Left ventricle myocardium superior (tissue), 1 donor: ENCODE measurements around the gene LGALS8. TPM values are rescaled to one million over a fixed set of nuclear protein-coding genes. Genes with fewer than 3 reads are reported as not detected.
"Not testable (repeated sequence)": the region's sequence is repeated elsewhere in the genome, so short reads cannot be mapped to it uniquely, and the experiment has no call there.

Source experiments
- ATAC-seq: fragments of 200-7000 bp; cut with Tn5 transposase; one replicate; pipeline ENCODE4 v1.9.1; 2020; ENCODE audit warnings: mild to moderate bottlenecking, moderate library complexity
- DNase-seq: peaks from one replicate; pipeline ENCODE4 v3.0.0-alpha.2; 2020
- intact Hi-C: fragments of 100-400 bp; cut with micrococcal nuclease; formaldehyde crosslinking; loops from one replicate; pipeline ENCODE4 v1.11.0; 2022
- total RNA-seq: library from RNA; stranded (reverse); fragmentation: NEBNext Ultra II Directional; extraction: Animal tissue kit (Norgen Biotek cat#: 25700); gene quantifications from one replicate; pipeline ENCODE4 v1.2.1, GENCODE V29; 2021
- donor health status: DM: no; HTN: yes; CAD: no; lungs with severe emphysema.

Gene LGALS8
- total RNA-seq, 1 donor from 2014 or later, result 86.0 TPM

- intact Hi-C loops, DNase-seq, ATAC-seq: not testable (repeated sequence)
These were observed 19.4 kb upstream of the LGALS8 start for GRCh38 chr1:236504338-236504737.

DNA sequence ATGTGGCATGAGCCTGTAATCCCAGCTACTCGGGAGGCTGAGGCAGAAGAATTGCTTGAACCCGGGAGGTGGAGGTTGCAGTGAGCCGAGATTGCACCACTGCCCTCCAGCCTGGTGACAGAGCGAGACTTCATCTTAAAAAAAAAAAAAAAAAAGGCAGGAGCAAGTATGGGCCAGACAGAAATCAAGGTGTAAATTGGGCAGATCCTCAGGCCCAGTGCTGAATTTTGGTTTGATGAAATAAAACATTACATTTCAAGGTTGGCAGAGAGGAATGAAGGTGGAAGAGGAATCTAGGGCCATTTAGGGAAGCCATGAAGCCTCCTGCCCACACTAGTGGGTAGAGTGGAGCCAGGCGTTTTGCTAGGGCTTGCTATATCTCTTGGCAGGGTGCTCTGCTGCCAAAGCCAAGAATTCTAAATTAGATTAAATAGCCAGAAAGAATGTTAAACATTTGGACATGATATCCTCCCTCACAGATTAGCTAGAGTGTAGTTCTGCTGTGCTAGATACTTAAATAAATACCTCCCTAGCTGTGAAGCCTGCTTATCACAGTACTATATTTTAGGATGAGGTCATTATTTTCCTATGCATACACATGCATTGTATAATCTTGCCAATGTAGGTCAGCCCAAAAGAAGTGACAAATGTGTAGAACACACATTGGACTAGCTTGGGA lies 16.6 kb upstream of the LGALS8 start:
- intact Hi-C loops, result no loop called here
- DNase-seq, result peak; percentile 54
- ATAC-seq, result peak; percentile 94

DNA sequence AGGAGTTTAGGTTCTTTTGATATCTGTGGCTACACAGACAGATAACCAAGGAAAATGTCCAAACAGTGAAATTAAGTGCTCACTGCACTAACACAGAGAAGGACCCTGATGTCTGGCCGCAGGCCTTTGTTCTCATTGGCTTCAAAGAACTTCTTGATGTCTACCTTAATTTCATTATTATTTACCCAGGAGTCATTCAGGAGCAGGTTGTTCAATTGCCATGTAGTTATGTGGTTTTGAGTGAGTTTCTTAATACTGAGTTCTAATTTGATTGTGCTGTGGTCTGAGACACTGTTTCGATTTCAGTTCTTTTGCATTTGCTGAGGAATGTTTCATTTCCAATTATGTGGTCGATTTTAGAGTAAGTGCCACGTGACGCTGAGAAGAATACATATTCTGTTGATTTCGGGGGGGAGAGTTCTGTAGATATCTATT lies 15.2 kb upstream of the LGALS8 start:
- DNase-seq, result no peak
- no peak for ATAC-seq
- intact Hi-C loops, result no loop called here

DNA sequence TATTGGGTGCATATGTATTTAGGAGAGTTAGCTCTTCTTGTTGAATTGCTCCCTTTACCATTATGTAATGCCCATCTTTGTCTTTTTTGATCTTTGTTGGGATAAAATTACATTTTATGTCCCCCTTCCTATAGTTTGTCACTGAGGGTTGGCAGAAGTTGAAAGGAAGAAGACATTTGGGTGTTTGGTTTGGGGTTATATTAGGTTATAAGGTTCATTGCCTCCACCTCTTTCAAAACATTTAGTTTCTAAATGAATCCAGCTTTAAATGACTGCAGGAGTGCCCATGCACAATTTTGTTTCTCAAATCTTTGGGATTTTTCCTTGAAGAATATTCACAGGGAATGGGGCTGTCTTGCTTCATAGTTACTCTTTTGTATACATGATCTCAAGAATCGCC lies 14.6 kb upstream of the LGALS8 start:
- intact Hi-C loops, result no loop called here
- no peak for DNase-seq
- no peak for ATAC-seq

GRCh38 chr1:236509647-236510401 lies 14.0 kb upstream of the LGALS8 start:
- ATAC-seq (no peak), DNase-seq (no peak)
- intact Hi-C loops, result no loop called here

GRCh38 chr1:236511735-236512418 lies 11.9 kb upstream of the LGALS8 start:
- ATAC-seq, result no peak
- DNase-seq, result no peak
- intact Hi-C loops, result no loop called here

DNA sequence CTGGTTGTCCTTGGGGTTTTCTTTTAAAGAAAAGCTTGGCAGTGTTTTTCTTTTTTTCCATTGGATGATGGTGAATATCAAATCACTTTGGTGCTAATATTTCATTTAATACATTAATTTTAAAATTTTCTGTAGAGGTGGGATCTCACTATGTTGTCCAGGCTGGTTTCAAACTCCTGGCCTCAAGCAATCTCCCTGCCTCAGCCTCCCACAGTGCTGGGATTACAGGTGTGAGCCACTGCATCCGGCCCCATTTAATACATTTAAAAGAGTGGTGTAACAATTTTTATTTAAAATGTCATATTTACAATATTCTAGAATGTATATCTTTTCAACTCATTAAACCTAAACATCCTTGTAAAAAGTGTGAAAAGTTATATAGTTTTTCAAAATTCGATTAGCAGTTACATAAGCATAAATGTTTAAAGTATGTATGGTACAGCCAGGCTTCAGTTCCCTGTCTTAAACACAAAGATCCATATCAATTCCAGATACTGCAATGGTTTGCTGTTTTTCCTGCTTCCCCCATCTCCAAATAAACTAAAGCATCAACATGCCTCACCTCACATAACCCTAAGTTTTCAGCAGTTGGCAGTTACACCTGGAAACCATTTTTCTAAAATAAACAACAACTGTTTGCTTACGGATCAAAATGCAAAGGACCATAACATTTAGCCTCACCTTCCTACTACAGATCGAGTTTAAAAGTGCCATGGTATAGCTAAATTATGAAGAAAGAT lies 8.9 kb upstream of the LGALS8 start:
- intact Hi-C loops, result no loop called here
- ATAC-seq, result no peak
- DNase-seq, result no peak

- DNase-seq (no peak), ATAC-seq (peak; percentile 42)
- intact Hi-C loops, result no loop called here
These were observed 8.3 kb upstream of the LGALS8 start for GRCh38 chr1:236515443-236515958.

DNA sequence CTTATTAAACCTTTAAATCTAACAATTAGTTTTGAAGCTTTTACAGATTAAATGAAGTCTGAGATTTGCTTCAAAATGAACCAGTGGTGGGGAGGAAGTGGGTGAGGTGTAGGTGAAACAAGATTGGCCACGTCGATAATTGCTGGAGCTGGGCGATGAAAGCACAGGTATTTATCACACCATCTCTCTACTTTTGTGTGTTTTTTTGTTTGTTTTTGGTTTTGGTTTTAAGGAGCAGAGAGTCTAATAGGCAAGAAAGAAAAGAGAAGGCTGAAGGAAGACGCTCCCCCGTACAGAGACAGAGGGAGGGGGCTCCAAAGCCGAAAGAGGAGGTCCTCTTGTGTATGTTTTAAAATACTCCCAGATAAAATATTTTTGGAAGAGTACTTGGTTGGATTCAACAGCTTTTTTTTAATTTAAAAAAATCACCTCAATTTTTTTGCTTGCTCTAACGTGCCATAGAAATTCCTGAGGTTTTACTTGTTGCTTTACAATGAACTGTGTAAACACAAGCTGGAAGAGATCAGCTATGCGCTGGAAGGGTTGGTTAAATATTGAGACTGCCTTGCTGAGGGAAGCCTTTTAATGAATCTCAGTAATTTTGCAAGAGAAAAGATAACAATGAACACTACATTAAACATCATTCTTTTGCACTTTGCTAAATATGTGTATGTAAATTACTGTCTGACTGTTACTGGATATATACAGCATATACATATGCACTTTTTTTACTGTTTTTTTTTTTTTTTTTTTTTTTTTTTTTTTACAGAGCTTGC lies 6.7 kb upstream of the LGALS8 start:
- DNase-seq (no peak), ATAC-seq (no peak)
- intact Hi-C loops, result no loop called here

DNA sequence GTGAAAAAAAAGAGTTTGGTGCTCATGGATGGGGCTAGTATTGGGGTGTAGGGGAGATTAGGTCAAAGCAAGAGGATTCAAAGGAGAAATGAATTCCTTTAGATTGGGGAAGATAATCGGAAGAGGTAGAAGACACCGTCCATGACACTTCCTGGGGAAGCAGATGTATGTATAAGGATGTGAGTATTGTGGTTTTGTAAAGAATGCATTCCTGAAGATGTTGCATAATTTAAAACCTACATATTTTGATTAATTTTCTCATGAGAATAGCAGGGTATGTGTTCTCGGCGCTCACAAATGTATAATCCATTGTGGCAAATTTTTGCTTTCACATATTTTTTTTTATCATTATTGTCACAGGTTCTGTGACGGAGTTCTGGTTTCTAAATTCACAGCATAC lies 5.5 kb upstream of the LGALS8 start:
- intact Hi-C loops, result no loop called here
- ATAC-seq, result no peak
- DNase-seq, result no peak

DNA sequence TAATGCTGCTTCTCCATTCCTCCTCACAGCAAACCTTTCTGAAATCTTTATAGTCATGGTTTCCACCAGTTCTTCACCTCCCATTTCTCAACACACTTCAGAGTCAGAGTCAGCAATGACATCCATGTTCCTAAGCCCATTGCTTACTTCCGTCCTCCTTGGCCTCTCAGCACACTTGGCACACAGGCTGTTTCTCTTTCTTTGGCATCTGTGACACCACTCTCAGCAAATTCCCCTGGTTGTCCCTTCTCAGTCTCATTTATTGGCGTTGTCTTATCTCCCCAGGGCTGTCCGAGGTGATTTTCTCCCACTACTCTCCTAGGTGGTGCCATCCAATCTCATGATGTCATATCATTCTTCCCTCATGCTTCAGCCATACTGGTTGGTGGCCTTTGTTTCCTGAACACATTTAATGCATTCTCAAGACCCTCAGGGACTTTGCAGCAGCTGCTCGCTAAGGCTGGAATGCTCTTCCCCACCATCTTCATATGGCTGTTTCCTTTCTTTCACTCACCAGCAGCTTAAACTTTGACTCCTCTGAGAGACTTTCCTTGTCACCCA lies 3.3 kb upstream of the LGALS8 start:
- intact Hi-C loops, result no loop called here
- no peak for DNase-seq
- ATAC-seq, result no peak

GRCh38 chr1:236522937-236523703 lies 662 bp upstream of the LGALS8 start:
- ATAC-seq, result peak; percentile 57
- intact Hi-C loops, result no loop called here

GRCh38 chr1:236524142-236524894 lies 536 bp downstream of the LGALS8 start:
- intact Hi-C loops, result no loop called here
- ATAC-seq (peak; percentile 69), DNase-seq (peak; percentile 50)

More at GRCh38 chr1:236522937-236523703, 662 bp upstream of the LGALS8 start:
- DNase-seq, result peak; percentile 66

GRCh38 chr1:236524895-236525184 lies 1.1 kb downstream of the LGALS8 start:
- intact Hi-C loops, result no loop called here
- DNase-seq, result no peak
- no peak for ATAC-seq

DNA sequence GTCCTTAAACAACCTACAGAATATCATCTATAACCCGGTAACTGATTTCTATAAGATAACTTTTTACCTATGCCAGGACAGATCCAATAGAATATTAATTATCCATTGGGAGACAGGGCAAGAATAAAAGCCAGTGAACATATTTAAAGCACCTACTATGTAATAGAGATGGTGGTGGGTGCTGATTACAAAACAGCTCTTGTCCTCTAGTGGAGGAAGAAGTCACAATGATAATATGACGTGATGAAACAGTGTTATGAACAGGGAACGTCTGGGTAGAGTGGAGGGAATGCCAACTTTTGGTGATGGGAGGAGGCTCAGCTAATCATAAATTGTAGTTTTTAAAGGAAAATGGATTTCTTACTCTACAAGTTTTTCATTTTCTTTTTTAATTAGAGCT lies 2.3 kb downstream of the LGALS8 start:
- intact Hi-C loops, result no loop called here
- ATAC-seq (no peak), DNase-seq (no peak)

GRCh38 chr1:236530286-236530685 lies 6.5 kb downstream of the LGALS8 start:
- no peak for DNase-seq
- intact Hi-C loops, result no loop called here
- no peak for ATAC-seq

- intact Hi-C loops, result no loop called here
- DNase-seq (no peak), ATAC-seq (no peak)
These were observed 7.2 kb downstream of the LGALS8 start for GRCh38 chr1:236530959-236531358.
